HG02885 (cell line): ENCODE measurements around the gene ZNF689.
"Not testable (repeated sequence)": the region's sequence is repeated elsewhere in the genome, so short reads cannot be mapped to it uniquely, and the experiment has no call there.

Experiments
- ATAC-seq: cut with Tn5 transposase; IDR thresholded peaks from one replicate; pipeline ENCODE4 v1.9.1; 2021; ENCODE audit warnings: mild to moderate bottlenecking; ENCODE audit not compliant: unreplicated experiment, poor library complexity

ZNF689 gene

DNA sequence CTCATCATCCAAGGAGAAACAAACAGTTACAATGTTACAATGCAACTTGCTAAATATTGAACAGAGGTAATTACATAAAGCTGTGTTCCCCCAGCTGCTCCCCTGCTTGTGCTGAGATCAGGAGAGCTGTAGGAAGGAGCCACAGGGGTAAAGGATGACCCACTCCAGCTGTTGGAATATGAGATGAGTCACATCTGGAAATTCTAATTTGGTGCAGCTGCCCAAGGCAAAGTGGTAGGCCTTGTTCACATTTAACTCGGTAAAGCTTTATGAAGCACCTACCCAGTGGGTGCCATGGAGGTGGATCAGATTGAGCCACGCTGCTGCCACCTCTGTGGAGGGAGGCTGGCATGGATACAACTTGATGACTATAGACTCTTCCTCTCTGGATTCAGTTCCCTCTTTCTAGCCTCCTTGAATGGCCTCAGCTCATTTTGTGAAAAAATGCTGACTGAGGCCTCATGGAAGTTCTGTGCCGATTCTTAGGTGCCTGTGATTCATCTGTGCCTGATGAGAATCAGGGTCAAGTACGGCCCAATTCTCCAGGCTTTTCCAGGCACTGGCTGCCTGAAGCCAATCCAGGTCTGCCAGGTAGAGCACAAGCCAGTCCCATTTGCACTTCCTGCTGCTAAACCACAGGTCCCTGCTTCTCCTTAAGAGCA, 7.4 kb downstream of the ZNF689 start:
- no peak for ATAC-seq

DNA sequence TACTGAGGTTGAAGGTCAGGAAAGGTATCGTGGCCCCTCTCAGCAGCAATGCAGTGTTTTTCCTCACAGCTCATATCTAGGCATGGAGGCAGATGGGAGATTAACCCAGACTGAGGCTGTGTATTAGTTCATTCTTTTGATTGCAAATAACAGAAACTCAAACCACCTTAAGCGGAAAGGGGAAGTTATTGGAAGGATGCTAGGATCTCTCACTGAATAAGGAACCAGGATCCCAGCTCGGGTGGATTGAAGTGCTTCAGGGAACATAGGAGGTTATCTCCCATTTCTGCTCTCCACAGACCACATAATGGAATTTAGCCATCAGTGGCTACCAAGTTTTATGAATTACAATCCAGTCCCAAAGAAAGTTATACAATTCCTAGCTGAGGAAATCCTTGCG, 8.2 kb downstream of the ZNF689 start:
- ATAC-seq, result no peak

DNA sequence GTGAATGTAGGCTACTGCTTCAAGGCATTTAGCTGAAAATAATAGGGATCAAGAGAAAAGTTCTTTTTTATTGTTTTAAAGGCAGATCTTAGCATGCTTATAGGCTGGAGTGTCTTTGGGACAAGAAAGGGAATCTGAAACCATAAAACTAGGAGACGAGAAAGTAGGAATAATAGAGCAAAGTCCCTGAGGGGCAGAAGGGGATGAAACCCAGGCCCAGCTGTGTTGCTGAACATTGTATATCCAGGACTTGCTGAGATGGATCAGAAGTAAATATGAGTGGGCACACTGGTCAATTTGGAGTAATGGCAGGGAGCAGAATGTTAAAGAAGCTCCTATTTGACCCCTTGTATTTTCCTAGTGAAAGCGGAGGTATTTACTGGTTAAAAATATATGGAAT, 9.3 kb downstream of the ZNF689 start:
- ATAC-seq, result no peak

DNA sequence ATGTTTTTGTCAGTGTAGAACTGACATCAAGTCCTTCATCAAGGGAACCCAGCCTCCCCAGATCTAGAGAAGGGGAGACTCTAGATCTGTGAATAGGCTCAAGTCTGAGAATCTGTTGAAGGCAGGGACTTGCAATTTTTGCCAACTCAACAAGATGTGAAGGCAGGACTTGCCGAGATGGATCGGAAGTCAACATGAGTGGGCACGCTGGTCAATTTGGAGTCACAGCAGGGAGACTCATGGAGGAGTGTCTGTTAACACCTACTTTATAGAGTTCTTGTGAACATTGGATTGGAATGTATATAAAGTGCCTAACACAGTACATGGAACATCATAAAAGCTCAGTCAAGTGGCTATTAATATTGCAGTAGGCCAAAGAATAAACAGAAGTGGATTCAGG, 10.0 kb downstream of the ZNF689 start:
- no peak for ATAC-seq

DNA sequence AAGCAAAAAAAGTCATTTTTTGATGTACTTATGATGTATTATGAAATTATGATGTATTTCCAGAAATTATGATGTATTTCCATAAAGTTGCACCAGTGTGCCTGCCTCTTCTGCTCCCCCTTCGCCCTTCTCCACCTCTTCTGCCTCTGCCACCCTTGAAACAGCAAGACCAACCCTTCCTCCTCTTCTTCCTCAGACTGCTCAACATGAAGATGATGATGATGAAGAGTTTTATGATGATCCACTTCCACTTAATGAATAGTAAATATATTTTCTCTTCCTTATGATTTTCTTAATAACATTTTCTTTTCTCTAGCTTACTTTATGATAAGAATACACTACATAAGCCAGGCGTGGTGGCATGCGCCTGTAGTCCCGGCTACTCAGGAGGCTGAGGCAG, 17.3 kb downstream of the ZNF689 start:
- no peak for ATAC-seq

DNA sequence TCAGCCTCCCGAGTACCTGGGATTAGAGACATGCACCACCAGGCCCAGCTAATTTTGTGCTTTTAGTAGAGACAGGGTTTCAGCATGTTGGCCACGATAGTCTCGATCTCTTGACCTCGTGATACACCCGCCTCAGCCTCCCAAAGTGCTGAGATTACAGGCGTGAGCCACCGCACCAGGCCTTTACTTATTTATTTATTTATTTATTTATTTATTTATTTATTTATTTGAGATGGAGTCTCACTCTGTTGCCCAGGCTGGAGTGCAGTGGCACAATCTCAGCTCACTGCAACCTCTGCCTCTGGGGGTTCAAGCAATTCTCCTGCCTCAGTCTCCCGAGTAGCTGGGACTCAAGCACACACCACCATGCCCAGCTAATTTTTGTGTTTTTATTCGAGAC, 19.3 kb downstream of the ZNF689 start:
- not testable (repeated sequence) for ATAC-seq

DNA sequence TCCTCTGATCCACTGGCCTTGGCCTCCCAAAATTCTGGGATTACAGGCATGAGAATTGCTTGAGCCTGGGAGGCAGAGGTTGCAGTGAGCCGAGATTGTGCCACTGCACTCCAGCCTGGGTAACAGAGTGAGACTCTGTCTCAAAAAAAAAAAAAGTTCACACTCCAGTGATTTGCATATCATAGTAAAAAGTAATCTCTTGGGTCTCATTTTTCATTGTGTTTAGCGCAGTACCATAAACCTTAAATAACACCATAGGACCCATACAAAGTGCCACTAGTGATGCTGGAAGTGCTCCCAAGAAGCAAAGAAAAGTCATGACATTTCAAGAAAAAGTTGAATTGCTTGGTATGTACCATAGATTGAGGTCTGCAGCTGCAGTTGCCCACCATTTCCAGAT, 20.6 kb downstream of the ZNF689 start:
- ATAC-seq, result not testable (repeated sequence)

DNA sequence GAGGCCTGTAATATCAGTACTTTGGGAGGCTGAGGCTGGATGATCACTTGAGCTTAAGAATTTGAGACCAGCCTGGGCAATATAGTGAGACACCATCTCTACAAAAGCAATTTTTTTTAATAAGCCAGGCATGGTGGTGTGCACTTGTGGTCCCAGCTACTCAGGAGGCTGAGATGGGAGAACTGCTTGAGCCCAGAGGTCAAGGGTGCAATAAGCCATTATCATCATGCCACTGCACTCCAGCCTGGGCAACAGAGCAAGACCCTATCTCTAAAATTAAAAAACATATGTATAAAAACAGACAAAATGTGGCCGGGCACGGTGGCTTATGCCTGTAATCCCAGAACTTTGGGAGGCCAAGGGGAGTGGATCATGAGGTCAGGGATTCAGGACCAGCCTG, 21.5 kb downstream of the ZNF689 start:
- ATAC-seq, result no peak

DNA sequence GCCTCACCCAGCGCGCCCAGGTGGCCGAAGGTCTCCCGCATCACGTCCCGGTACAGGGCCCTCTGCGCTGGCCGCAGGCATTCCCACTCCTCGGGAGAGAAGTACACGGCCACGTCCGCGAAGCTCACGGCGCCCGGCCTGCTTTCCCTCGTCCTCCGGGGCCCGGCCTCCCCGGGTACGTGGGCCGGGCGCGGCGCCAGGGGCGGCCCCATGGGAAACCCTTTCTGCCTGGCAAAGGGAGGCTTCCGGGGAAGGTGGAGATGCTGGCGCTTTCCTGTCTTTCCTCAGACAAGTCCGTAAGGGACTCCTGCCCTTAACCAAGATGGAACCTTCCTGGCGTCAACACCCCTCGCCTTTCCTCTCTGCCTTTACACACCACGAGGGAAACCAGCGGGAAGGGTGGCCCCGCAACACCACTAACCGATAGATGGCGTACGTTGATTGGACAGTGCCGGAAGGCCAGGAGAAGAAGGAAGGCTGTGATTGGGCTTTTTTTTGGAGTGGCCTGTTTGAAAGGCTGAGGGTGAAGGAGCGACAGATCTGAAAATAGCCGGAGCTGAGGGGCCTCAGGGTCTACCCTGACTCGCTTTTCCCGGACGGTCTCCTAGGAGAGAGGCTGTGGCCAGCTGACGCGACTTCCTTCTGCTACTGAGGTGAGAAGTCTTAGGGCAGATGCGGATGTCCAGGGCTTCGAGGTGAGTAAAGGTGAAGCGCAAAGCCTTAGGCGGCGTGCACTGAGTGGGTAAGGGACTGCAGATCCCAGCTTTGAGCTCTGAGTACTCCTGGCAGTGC, 24.6 kb downstream of the ZNF689 start, which contains the start of gene ZNF785:
Gene ZNF785, minus strand, starts transcription at position 298 of the 792 bp plus-strand sequence. Its CDS starts 86 bp downstream, at position 212.
- ATAC-seq, result peak; percentile 91

DNA sequence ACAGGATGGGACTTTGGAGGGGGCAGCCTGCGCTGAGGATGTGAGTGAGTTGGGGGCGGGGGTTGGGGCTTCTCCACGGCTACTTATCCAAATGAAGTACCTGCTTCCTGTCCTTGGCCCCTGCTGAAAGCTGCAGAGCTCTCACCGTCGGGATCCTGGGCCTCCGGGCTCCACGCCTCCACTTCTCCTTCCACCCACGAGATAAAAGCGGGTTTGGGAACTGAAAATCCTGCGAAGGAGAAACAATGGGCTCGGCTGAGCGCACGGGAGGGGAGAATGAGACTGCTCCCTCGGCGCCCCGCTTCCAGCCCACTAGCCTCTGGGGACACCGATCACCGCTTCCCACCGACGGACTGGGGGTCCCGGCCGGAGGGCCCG, 25.2 kb downstream of the ZNF689 start:
- peak; percentile 35 for ATAC-seq

DNA sequence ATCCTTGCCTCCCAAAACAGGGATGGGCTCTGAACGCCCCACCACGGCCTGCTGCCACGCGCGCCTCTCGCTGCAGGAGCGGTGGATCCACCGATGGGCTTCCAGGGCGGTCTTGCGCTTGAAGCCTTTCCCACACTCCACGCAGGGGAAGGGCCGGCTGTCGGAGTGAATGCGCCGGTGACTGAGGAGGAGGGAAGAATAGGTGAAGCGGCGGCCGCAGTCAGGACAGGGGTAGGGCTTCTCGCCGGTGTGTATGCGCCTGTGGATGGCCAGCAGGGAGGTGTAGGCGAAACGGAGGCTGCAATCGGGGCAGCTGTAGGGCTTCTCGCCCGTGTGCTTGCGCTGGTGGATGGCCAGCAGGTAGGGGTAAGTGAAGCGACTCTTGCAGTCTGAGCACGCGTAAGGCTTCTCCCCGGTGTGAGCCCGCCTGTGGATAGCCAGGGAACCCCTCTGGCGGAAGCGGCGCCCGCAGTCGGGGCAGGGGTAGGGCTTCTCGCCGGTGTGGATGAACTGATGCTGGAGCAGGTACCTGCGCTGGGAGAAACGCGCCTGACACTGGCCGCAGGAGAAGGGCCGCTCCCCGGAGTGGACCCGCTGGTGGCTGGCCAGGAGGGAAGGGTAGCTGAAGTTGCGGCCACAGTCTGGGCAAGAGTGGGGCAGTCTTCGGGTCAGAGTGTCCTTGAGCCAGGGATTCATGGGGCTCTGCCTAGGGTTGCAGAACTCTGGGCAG, 27.4 kb downstream of the ZNF689 start:
- ATAC-seq, result no peak

DNA sequence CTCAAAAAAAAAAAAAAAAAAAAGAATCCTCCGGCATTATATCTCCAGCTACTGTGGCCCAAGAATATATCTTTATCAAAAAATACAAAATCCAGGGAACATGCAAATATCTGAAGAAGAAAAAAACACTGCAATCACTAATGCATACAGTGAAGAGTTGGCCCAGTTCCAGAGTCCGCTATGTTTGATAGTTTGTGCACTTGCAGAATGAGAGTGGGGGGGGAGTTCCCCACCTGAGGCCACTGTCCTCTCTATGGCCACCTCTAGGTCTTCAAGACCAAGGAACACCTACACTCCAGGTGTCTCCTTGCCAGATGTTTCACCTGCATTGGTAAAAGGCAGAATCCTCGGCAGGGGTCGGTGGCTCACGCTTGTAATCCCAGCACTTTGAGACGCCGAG, 28.7 kb downstream of the ZNF689 start:
- no peak for ATAC-seq

DNA sequence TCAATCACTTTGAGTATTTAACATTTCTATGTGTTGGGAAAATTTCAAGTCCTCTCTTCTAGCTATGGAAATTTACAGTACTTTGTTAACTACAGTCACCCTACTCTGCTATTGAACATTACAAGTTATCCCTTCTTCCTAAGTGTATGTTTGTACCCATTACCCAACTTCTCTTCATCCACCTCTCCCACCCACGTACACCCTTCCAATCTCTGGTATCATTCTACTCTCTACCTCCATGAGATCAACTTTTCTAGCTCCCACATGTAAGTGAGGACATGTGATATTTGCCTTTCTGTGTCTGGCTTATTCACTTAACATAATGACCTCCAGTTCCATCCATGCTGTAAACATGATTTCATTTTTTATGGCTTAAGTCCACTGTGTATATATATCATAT, 35.5 kb downstream of the ZNF689 start:
- no peak for ATAC-seq

DNA sequence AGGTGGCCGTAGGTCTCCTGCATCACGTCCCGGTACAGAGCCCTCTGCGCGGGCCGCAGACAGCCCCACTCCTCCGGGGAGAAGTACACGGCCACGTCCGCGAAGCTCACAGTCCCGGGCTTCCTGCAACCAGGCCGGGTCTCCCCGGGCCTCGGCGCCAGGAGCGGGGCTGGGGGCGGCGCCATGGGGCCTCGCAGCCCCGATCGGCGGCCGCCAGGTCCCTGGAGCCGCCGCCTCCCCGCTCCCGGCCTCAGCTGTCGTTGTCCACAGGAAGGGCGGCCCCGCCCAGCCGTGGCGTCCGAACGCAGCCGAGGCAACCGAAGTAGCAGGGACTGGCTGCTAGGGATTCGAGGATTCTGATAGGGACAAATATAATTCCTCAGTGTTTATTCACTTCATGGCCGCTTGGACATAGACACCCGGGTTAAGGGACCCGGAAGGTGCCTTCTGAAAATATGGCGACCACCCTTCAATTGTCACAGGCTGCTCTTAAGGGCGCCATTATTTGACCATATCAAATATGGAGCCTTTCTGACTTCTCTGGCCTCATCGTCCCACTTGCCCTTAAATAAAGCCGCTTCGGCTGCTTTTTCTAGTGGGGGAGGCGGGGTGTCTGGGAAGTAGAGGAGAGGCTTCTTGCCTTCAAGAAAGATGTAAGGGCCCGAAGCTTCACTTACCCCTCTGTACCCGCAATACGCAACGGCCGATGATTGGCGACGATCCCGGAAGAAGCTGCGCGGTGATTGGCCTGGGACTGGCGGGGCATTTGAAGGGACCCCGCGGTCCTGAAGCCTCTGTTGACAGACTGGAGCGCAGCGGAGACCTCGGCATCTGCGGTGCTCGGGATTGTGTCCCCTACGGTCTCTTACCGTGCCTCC, 38.5 kb downstream of the ZNF689 start, which contains the start of gene ZNF688:
Gene ZNF688, minus strand, starts transcription at position 270 of the 878 bp plus-strand sequence. Its CDS starts 85 bp downstream, at position 185.
- peak; percentile 84 for ATAC-seq

DNA sequence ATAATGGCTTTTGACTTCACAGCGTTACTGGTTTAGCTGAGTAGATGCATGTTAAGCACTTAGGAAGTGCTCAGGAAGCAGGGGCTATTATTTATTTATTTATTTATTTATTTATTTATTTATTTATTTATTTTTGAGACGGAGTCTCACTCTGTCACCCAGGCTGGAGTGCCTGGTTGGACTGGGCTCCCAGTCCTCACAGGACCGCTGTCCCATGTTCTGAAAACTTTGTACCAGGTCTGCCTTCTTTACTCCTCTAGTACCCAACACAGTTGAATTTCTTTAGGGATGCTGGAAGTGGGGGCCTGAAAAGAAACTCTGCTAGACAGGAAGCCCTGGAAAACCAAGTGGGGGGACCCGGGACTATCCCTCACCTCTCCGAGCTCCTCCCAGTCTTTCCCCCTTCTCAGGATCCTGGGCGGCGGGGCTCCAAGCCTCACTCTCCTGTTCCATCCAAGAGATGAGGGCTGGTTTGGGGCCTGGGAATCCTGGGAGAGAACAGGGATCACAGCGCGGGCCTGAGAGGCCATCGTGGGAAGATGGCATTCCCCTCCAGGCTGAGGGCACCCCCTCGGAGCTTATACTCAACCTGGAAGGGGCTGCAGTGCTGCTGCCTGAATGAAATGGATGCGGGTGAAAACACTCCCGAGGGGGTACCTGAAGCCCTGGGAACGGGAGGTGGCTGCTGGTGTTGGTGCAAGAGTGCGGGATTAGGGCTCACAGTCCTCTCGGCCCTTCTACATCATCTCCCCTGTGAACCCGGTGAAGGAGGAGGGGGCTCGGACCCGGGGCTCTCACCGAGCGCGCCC, 39.3 kb downstream of the ZNF689 start:
- ATAC-seq, result no peak

DNA sequence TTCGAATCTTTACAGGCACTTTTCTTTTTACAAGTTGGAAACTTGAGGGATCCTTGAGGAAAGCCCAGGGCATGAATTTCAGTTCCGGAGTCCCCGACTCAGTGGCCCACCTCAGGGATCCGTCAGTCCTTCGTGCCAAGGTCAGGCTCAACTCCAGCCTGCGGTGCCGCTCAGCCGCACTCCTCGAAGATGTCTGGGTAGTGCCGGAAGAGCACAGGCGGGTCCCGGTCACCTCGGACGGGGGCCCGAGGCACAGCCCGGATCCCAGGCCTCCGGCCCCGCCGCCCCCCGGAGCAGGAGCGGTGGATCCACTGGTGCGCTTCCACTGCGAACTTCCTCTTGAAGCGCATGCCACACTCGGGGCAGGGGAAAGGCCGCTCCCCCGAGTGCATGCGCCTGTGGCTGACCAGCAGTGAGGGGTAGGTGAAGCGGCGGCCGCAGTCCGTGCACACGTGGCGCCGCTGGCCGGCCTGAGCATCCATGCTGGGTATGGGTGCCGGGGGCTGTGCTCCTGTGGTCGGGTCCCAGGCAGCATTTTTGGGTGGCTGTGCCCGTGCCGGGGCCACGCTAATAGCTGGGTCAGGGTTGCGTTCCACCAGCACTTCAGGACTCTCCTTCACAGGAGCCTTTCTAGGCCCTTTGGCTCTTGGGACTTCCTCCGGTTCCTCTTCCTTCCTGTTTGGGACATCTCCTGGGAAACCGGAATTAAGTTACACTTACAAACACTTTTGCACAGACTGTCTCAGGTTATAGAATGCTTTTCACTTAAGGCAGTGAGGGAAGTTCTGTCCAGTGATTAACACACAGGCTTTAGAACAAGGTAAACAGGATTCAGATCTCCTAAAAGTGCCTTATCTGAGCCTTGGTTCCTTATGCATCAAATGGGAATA, 40.2 kb downstream of the ZNF689 start:
- ATAC-seq, result no peak

DNA sequence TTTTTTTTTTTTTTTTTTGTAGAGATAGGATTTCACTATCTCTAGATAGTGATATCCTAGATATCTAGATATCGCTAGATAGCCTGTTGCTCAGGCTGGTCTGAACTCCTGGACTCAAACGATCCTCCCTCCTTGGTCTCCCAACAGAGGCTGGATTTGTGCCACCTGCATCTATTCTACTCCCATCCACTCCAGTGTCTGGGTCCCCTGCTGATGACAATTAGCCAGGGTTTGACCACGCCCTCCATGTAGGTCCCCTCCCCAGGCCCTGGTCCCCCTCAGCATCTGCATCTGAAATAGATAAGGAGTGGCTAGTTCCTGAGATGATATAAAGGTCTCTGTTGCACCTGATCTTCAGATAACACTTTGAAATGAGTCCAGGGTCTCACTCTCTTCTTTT, 40.9 kb downstream of the ZNF689 start:
- ATAC-seq, result no peak

DNA sequence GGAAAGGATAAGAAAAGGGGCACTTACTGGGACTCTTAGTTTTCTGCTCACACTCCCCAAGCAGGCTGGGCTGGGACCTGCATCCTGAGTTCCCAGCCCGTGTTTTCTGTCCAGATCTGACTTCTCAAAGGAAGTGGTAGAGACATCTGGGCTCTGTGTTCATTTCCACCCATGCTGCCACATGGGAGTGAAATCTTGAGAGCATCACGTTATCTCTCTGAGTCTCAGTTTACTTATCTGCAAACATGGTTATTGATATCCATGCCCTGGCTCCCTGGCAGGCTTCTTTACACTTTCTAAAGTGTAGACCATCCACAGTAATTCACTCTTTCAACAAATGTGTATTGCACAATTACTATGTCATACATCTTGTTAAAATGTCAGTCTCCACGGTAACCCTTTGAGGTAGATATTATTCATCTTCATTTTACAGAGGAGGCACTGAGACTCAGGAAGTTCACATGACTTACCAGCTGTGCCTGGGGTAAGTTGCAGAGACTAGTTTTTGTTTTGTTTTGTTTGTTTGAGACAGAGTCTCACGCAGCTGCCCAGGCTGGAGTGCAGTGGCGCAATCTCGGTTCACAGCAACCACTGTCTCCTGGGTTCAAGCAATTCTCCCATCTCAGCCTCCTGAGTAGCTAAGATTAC, 42.1 kb downstream of the ZNF689 start:
- ATAC-seq, result no peak
